ENCODE data around the gene CHAT.

Gene CHAT

GRCh38 chr10:49616421-49617101, 2.7 kb downstream of the CHAT start:
- no peaks in the 10 kb centered on the region for H3K36me3 ChIP-seq (ENCODE audit: control insufficient read depth, insufficient read depth, low read length)
- H3K4me1 ChIP-seq (ENCODE audit: control insufficient read depth, insufficient read depth, low read length), result no peaks in the 10 kb centered on the region
- peaks cover 16% of the 10 kb centered on the region for H3K27me3 ChIP-seq (ENCODE audit: control insufficient read depth, insufficient read depth, low read length)
- no peak overlapping the region for H3K4me3 ChIP-seq (ENCODE audit: low read length)
- H3K9ac ChIP-seq (ENCODE audit: low read length), result no peak overlapping the region
- no peak overlapping the region for H3K27ac ChIP-seq (ENCODE audit: low read depth, low read length)

- H3K27me3 ChIP-seq (ENCODE audit: control insufficient read depth, insufficient read depth, low read length), result peaks cover 8% of the 10 kb centered on the region
- H3K9ac ChIP-seq (ENCODE audit: low read length), result no peak overlapping the region
- no peak overlapping the region for H3K4me3 ChIP-seq (ENCODE audit: low read length)
- H3K27ac ChIP-seq (ENCODE audit: low read depth, low read length), result no peak overlapping the region
- H3K36me3 ChIP-seq (ENCODE audit: control insufficient read depth, insufficient read depth, low read length), result no peaks in the 10 kb centered on the region
- H3K4me1 ChIP-seq (ENCODE audit: control insufficient read depth, insufficient read depth, low read length), result no peaks in the 10 kb centered on the region
These were observed 3.5 kb downstream of the CHAT start for GRCh38 chr10:49617121-49618020.

DNA sequence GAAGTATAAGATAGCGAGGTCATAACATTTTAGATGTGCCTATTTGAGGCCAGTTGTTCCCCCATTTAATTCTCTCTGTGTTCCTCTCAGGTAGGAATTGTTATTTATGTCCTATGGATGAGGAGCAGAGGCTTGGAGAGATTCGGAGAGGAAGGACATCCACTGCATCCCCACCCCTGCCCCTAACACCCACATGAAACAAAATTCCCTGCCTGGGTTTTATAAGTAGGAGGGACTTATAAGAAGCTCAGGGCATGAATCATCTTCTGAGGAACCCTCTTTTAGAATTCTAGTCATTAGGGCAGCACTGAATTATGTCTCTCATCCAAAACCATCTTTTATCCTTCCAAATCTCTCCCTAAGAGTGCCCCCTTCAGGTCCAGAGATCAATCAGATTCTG, 5.0 kb downstream of the CHAT start:
- Histone ChIP-seq H3K27me3 (ENCODE audit: control insufficient read depth, insufficient read depth, low read length) (peaks cover 5% of the 10 kb centered on the region), H3K4me1 (ENCODE audit: control insufficient read depth, insufficient read depth, low read length) (no peaks in the 10 kb centered on the region), H3K36me3 (ENCODE audit: control insufficient read depth, insufficient read depth, low read length) (no peaks in the 10 kb centered on the region), H3K9ac (ENCODE audit: low read length) (no peak overlapping the region), H3K4me3 (ENCODE audit: low read length) (no peak overlapping the region), H3K27ac (ENCODE audit: low read depth, low read length) (no peak overlapping the region)

DNA sequence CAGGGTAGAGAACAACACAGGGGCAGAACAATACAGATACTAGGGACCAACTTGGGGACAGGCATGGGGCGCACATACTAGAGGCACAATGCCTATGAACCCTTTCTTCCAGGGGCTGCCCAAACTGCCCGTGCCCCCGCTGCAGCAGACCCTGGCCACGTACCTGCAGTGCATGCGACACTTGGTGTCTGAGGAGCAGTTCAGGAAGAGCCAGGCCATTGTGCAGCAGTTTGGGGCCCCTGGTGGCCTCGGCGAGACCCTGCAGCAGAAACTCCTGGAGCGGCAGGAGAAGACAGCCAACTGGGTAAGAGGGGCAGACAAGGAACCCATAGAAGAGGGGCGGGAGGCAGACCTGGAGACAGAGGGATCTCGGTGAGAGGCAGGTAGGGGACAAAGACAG, 5.8 kb downstream of the CHAT start:
- peaks cover 2% of the 10 kb centered on the region for H3K27me3 ChIP-seq (ENCODE audit: control insufficient read depth, insufficient read depth, low read length)
- no peak overlapping the region for H3K9ac ChIP-seq (ENCODE audit: low read length)
- no peak overlapping the region for H3K4me3 ChIP-seq (ENCODE audit: low read length)
- no peaks in the 10 kb centered on the region for H3K4me1 ChIP-seq (ENCODE audit: control insufficient read depth, insufficient read depth, low read length)
- H3K36me3 ChIP-seq (ENCODE audit: control insufficient read depth, insufficient read depth, low read length), result no peaks in the 10 kb centered on the region
- H3K27ac ChIP-seq (ENCODE audit: low read depth, low read length), result no peak overlapping the region

GRCh38 chr10:49620286-49620810, 6.5 kb downstream of the CHAT start:
- Histone ChIP-seq H3K27ac (ENCODE audit: low read depth, low read length) (no peak overlapping the region), H3K4me3 (ENCODE audit: low read length) (no peak overlapping the region), H3K36me3 (ENCODE audit: control insufficient read depth, insufficient read depth, low read length) (no peaks in the 10 kb centered on the region), H3K27me3 (ENCODE audit: control insufficient read depth, insufficient read depth, low read length) (no peaks in the 10 kb centered on the region), H3K9ac (ENCODE audit: low read length) (no peak overlapping the region), H3K4me1 (ENCODE audit: control insufficient read depth, insufficient read depth, low read length) (no peaks in the 10 kb centered on the region)

GRCh38 chr10:49620841-49621378, 7.1 kb downstream of the CHAT start:
- H3K36me3 ChIP-seq (ENCODE audit: control insufficient read depth, insufficient read depth, low read length), result no peaks in the 10 kb centered on the region
- H3K9ac ChIP-seq (ENCODE audit: low read length), result no peak overlapping the region
- H3K4me1 ChIP-seq (ENCODE audit: control insufficient read depth, insufficient read depth, low read length), result no peaks in the 10 kb centered on the region
- H3K4me3 ChIP-seq (ENCODE audit: low read length), result no peak overlapping the region
- no peak overlapping the region for H3K27ac ChIP-seq (ENCODE audit: low read depth, low read length)
- H3K27me3 ChIP-seq (ENCODE audit: control insufficient read depth, insufficient read depth, low read length), result no peaks in the 10 kb centered on the region

DNA sequence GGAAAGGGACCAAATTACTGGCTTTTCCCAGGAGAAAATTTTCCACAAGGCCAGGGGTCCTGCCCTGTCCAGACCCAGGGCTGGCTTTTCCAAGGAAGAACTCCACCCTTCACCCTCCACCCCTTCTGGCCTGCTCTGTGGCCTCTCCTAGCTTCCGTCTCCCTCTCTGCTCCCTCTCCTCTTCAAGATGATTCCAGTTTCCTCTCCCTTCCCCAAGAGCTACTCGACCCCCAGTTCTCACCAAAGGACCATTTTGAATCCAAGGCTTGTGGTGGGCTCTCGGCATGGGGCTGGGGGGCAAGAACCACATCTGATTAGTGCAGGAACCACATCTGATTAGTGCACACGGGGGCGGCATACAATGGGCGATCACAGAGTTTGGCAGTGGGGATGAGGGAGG, 7.7 kb downstream of the CHAT start:
- Histone ChIP-seq H3K36me3 (ENCODE audit: control insufficient read depth, insufficient read depth, low read length) (no peaks in the 10 kb centered on the region), H3K4me1 (ENCODE audit: control insufficient read depth, insufficient read depth, low read length) (no peaks in the 10 kb centered on the region), H3K9ac (ENCODE audit: low read length) (no peak overlapping the region), H3K27ac (ENCODE audit: low read depth, low read length) (no peak overlapping the region), H3K4me3 (ENCODE audit: low read length) (no peak overlapping the region), H3K27me3 (ENCODE audit: control insufficient read depth, insufficient read depth, low read length) (no peaks in the 10 kb centered on the region)

DNA sequence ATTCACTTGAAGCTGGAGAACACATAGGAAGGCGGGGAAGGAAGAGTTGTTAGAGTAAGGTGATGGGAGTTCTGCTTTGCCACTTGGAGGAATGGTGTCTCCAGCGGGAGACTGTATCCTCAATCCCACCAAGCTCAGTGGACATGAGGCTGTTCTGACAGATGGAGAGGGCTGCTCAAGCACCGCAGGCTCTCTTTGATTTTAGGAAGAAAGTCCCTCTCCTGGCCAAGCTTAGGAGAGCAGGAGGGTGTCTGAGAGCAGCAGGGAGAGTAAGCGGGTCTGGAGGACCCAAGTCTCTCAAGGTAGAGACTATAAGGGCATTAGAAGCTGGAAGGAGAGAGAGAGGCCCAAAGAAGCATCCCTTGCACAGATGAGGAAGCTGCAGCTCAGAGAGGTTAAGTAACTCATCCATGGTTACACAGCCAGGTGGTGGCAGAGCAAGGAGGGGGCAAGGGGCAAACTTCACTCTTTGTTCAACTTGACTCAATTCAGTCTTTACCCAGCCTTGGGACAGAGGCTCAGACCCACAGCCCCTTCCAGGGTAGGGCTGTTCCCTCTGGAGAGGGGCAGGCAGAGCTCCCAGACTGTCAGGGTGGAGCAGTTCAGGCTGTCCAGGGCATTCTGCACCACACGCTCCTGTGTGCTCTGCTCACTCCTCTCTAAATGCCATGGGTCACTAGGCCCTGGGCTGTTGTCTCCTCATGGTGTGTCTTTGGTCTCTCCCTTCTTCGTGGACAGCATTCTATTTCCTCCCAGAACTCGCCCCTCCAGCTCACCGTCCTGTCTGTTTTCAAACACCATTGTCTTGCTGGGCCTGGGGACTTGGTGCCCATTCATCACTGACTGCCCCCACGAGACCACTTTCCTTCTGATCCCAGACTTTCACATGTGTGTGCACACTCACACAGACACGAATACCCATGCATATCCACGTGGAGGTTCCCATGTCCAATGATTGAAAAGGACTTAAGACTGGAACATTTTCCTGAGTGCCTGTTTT, 8.9 kb downstream of the CHAT start:
- Histone ChIP-seq H3K36me3 (ENCODE audit: control insufficient read depth, insufficient read depth, low read length) (no peaks in the 10 kb centered on the region), H3K27ac (ENCODE audit: low read depth, low read length) (no peak overlapping the region), H3K9ac (ENCODE audit: low read length) (no peak overlapping the region), H3K4me3 (ENCODE audit: low read length) (no peak overlapping the region), H3K4me1 (ENCODE audit: control insufficient read depth, insufficient read depth, low read length) (no peaks in the 10 kb centered on the region), H3K27me3 (ENCODE audit: control insufficient read depth, insufficient read depth, low read length) (no peaks in the 10 kb centered on the region)

DNA sequence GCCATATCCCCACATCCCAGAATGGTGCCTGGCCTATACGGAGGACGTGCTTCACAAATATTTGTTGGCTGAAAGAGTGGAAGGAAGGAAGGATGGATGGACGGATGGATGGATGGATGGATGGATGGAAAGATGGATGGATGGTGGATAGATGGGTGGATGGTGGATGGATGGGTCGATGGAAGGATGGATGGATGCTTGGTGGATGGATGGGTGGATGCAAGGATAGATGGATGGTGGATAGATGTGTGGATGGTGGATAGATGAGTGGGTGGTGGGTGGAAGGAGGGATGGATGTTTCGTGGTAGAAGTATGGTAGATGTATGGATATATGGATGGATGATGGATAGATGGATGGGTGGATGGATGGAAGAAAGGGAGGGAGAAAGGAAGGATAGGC, 10.8 kb downstream of the CHAT start:
- Histone ChIP-seq H3K4me1 (ENCODE audit: control insufficient read depth, insufficient read depth, low read length) (no peaks in the 10 kb centered on the region), H3K4me3 (ENCODE audit: low read length) (no peak overlapping the region), H3K27me3 (ENCODE audit: control insufficient read depth, insufficient read depth, low read length) (no peaks in the 10 kb centered on the region), H3K9ac (ENCODE audit: low read length) (no peak overlapping the region), H3K27ac (ENCODE audit: low read depth, low read length) (no peak overlapping the region), H3K36me3 (ENCODE audit: control insufficient read depth, insufficient read depth, low read length) (no peaks in the 10 kb centered on the region)

DNA sequence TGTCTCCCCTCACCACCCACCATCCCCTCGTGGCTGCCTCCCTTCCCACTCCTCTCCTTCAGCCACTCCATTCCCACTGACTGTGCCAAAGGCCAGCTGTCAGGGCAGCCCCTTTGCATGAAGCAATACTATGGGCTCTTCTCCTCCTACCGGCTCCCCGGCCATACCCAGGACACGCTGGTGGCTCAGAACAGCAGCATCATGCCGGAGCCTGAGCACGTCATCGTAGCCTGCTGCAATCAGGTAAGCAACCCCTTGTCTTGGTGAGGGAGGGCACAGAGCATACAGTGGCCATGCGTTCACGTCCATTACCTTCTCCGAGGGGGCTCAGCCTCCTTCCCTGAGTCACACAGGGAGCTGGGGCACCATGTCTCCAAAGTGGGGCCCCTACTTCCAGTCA, 11.6 kb downstream of the CHAT start:
- Histone ChIP-seq H3K27me3 (ENCODE audit: control insufficient read depth, insufficient read depth, low read length) (no peaks in the 10 kb centered on the region), H3K4me3 (ENCODE audit: low read length) (no peak overlapping the region), H3K9ac (ENCODE audit: low read length) (no peak overlapping the region), H3K4me1 (ENCODE audit: control insufficient read depth, insufficient read depth, low read length) (no peaks in the 10 kb centered on the region), H3K36me3 (ENCODE audit: control insufficient read depth, insufficient read depth, low read length) (no peaks in the 10 kb centered on the region), H3K27ac (ENCODE audit: low read depth, low read length) (no peak overlapping the region)

GRCh38 chr10:49627038-49627437, 13.2 kb downstream of the CHAT start:
- Histone ChIP-seq H3K9ac (ENCODE audit: low read length) (no peak overlapping the region), H3K4me3 (ENCODE audit: low read length) (no peak overlapping the region), H3K4me1 (ENCODE audit: control insufficient read depth, insufficient read depth, low read length) (no peaks in the 10 kb centered on the region), H3K36me3 (ENCODE audit: control insufficient read depth, insufficient read depth, low read length) (no peaks in the 10 kb centered on the region), H3K27me3 (ENCODE audit: control insufficient read depth, insufficient read depth, low read length) (no peaks in the 10 kb centered on the region), H3K27ac (ENCODE audit: low read depth, low read length) (no peak overlapping the region)
